Neural progenitor cell (in vitro differentiated cells): ENCODE measurements around the gene PRDM16.

Experiments used
- CTCF ChIP-seq: fragments of 200-600 bp; sonication (generic); IDR thresholded peaks from 2 replicates; pipeline ENCODE4 v1.5.1; 2017; ENCODE audit warnings: antibody characterized with exemption, mild to moderate bottlenecking
- EZH2 ChIP-seq: fragments of 200-600 bp; sonication (generic); IDR thresholded peaks from 2 replicates; pipeline ENCODE4 v1.6.1; 2017; ENCODE audit warnings: antibody characterized with exemption, mild to moderate bottlenecking, moderate library complexity
- EZH2phosphoT487 ChIP-seq: fragments of 200-600 bp; sonication (generic); IDR thresholded peaks from 2 replicates; pipeline ENCODE4 v1.6.1; 2017; ENCODE audit warnings: antibody characterized with exemption

- TF ChIP-seq CTCF, result no peak
- TF ChIP-seq EZH2phosphoT487, result no peak
- no peak for TF ChIP-seq EZH2
Observed at GRCh38 chr1:3473381-3473844, 404.4 kb downstream of the PRDM16 start.
